Skeletal muscle tissue (tissue), 4 donors: Measurements from ENCODE around the gene LRRC27. TPM values are rescaled to one million over a fixed set of nuclear protein-coding genes. Genes with fewer than 3 reads are reported as not detected.
"Not testable (repeated sequence)": the region's sequence is repeated elsewhere in the genome, so short reads cannot be mapped to it uniquely, and the experiment has no call there.

Experiments used
- H3K27ac ChIP-seq: one replicate; pipeline ENCODE4 v1.7.0; 2013; ENCODE audit warnings: mild to moderate bottlenecking, low read depth, low read length, inconsistent platforms
- H3K27me3 ChIP-seq, 3 donors: one replicate each; pipeline ENCODE4 v1.7.0; 2013; ENCODE audit warnings: low read length in 3 of 3; ENCODE audit not compliant: control insufficient read depth in 3 of 3, insufficient read depth in 3 of 3
- H3K36me3 ChIP-seq, 3 donors: one replicate each; pipeline ENCODE4 v1.7.0; 2013; ENCODE audit warnings: low read length in 3 of 3; ENCODE audit not compliant: control insufficient read depth in 3 of 3, insufficient read depth in 3 of 3
- H3K4me1 ChIP-seq, 3 donors: one replicate each; pipeline ENCODE4 v1.7.0; 2013; ENCODE audit warnings: low read length in 3 of 3, mild to moderate bottlenecking in 3 of 3; ENCODE audit not compliant: control insufficient read depth in 3 of 3, insufficient read depth in 3 of 3
- H3K4me3 ChIP-seq, 3 donors: one replicate each; pipeline ENCODE4 v1.7.0; 2013; ENCODE audit warnings: low read length in 3 of 3
- H3K9ac ChIP-seq, 3 donors: one replicate each; pipeline ENCODE4 v1.7.0; 2013; ENCODE audit warnings: low read length in 3 of 3, mild to moderate bottlenecking in 3 of 3, moderate library complexity in 2 of 3, low read depth in 1 of 3
- H3K9me3 ChIP-seq, 3 donors: one replicate each; pipeline ENCODE4 v1.7.0; 2013; ENCODE audit warnings: low read length in 3 of 3; ENCODE audit not compliant: control insufficient read depth in 3 of 3
- total RNA-seq: library from RNA; depleted of rRNA; stranded (reverse); fragments of >200 nt; gene quantifications from one replicate; pipeline ENCODE4 v1.2.3, GENCODE V29; 2014
- donor health status: Osteomylitis.

The LRRC27 gene
- total RNA-seq, 1 donor from 2014 or later: 2.6 TPM

DNA sequence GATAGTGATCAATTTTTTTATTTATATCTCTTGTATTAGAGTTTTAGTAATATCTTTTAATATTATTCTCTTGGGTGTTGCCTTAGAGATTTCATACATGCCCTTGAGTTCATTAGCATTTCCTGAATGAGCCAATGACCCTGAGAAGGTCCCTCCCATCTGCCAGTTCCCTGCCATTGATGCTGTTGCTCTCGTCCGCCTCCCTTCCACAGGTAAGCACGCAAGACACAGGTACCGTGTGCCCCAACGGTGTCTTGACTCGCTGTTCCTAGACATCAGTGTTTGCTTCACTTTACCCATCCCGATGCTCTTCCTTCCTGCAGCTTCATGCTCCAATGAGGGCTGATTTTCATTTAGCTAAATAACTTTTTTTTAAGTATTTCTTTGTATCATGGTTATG, 45.3 kb downstream of the LRRC27 start:
- H3K9ac ChIP-seq: no peak overlapping the region

DNA sequence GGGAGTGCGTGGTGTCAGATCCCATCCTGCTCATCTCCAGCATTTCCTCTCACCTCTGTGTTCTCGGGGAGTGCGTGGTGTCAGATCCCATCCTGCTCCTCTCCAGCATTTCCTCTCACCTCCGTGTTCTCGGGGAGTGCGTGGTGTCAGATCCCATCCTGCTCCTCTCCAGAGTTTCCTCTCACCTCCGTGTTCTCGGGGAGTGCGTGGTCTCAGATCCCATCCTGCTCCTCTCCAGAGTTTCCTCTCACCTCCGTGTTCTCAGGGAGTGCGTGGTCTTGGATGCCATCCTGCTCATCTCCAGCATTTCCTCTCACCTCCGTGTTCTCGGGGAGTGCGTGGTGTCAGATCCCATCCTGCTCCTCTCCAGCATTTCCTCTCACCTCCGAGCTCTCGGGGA, 47.0 kb downstream of the LRRC27 start:
- not testable (repeated sequence) for H3K27me3 ChIP-seq, H3K4me3 ChIP-seq, H3K9me3 ChIP-seq, H3K9ac ChIP-seq, H3K36me3 ChIP-seq, H3K4me1 ChIP-seq, H3K27ac ChIP-seq

More for the DNA sequence above, 45.3 kb downstream of the LRRC27 start:
- Histone ChIP-seq H3K36me3 (no peaks in the 10 kb centered on the region), H3K9me3 (no peaks in the 10 kb centered on the region), H3K27ac (no peak overlapping the region), H3K27me3 (peaks cover 0 to 2% (median 0%) of the 10 kb centered on the region in 3 donors), H3K4me3 (no peak overlapping the region), H3K4me1 (peaks cover 0 to 3% (median 0%) of the 10 kb centered on the region in 3 donors)

DNA sequence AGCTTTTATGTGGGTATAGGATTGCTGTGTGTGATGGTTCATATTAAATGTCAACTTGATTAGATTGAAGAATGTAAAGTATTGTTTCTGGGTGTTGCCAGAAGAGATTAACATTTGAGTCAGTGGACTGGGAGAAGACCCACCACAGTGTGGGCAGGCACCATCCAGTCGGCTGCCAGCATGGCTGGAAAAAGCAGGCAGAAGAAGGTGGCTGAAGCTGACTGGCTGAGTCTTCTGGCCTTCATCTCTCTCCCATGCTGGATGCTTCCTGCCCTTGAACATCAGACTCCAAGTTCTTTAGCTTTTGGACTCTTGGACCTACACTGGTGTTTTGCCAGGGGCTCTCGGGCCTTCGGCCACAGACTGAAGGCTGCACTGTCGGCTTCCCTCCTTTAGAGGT, 49.0 kb downstream of the LRRC27 start:
- H3K27ac ChIP-seq, H3K4me3 ChIP-seq, H3K9me3 ChIP-seq, H3K36me3 ChIP-seq, H3K4me1 ChIP-seq, H3K27me3 ChIP-seq, H3K9ac ChIP-seq: not testable (repeated sequence)

DNA sequence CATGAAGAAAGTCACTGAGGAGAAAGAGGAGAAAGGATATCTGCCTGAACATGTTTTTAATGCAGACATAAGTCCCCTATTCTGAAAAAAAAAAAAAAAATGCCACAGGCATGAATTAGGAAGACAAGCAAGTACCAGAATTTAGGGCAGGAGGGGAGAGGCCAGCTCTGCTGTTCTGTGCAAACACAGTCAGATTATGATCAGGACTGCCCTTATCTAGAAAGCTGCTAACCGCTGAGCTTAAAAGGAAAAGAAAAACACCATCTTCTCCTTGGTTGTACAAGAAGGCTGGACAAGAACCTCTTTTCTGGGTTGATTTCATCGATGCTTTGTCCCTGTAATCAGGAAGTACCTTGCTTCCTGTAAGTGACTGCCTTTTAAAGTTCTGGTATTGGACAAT, 49.7 kb downstream of the LRRC27 start:
- no peaks in the 10 kb centered on the region for H3K27me3 ChIP-seq
- no peaks in the 10 kb centered on the region for H3K9me3 ChIP-seq
- no peak overlapping the region for H3K9ac ChIP-seq
- H3K4me1 ChIP-seq: no peaks in the 10 kb centered on the region
- H3K36me3 ChIP-seq: no peaks in the 10 kb centered on the region
- no peak overlapping the region for H3K27ac ChIP-seq
- no peak overlapping the region for H3K4me3 ChIP-seq

DNA sequence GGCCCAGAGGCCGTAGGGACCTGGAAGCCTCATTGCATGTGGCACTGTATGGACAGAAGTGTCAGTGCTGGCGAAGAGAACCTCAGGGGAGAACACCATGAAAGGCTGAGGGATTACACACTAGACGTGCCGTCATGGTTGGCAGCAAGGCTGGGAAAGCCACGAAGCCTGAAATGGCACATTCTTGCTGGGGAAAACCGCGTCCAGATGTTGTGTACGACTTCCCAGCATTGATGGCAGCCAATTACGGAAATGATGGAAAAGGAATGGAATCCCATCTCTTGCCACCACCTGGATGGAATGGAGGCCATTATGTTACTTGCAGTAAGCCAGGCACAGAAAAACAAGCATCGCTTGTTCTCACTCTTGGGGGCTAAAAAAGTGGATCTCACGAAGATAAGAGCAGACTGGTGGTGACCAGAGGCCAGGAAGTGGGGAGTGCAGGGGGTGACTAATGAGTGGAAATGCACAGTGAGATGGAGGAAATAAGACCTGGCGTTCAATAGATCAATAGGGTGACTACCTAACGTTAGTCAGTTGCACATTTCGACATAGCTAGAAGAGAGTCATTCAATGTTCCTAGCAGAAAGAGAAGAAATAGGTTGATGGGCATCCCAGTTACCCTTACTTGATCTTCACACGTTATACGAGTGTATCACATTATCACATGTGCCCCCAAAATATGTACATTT, 50.4 kb downstream of the LRRC27 start:
- H3K9me3 ChIP-seq: no peaks in the 10 kb centered on the region
- H3K36me3 ChIP-seq: no peaks in the 10 kb centered on the region
- H3K27ac ChIP-seq: no peak overlapping the region
- H3K9ac ChIP-seq: no peak overlapping the region
- peaks cover 0 to under 1% (median 0%) of the 10 kb centered on the region in 3 donors for H3K4me1 ChIP-seq
- H3K4me3 ChIP-seq: no peak overlapping the region
- H3K27me3 ChIP-seq: no peaks in the 10 kb centered on the region

DNA sequence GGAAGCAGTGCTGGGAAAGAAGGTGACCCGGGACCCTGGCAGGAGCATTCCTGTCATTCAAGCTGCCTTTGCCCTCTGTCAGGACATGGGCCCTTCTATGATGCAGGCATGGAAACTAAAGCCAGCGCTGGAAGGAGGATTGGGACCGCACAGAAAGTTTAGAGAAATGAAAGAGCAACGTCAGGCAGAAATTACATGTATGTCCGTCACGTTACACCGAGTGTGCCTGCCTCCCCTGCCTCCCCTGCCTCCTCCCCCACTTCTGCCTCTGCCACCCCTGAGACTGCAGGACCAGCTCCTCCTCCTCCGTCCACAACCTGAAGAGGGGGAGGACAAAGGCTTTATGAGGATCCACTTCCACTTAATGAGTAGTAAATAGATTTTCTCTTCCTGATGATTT, 51.1 kb downstream of the LRRC27 start:
- Histone ChIP-seq H3K9ac (no peak overlapping the region), H3K27ac (no peak overlapping the region), H3K9me3 (no peaks in the 10 kb centered on the region), H3K36me3 (no peaks in the 10 kb centered on the region), H3K4me1 (peaks cover 0 to 6% (median 4%) of the 10 kb centered on the region in 3 donors), H3K27me3 (no peaks in the 10 kb centered on the region), H3K4me3 (no peak overlapping the region)

DNA sequence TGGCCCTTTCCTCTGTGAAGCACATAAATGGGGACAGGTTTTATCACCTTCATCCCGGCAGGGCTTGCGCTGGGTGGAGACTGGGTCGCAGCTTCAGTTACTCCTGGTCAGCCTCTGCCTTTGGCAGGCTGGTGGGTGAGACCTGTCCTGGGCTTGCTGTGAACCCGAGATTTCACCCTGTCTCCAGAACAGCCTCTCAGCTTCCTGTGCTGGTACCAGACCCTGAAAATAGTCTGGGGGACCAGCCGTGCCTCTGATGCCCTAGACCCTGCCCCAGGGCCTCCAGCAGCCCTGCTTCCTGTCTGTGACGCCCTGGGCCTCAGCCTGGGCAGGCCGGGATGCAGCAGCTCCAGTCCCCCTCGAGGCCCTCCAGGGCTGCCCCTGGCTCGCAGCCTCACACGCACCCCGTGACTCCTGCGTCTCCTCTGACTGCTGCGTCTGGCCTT, 51.8 kb downstream of the LRRC27 start:
- Histone ChIP-seq H3K36me3 (no peaks in the 10 kb centered on the region), H3K27ac (no peak overlapping the region), H3K27me3 (no peaks in the 10 kb centered on the region), H3K9me3 (no peaks in the 10 kb centered on the region), H3K9ac (no peak overlapping the region), H3K4me3 (no peak overlapping the region), H3K4me1 (peaks cover under 1 to 7% (median 5%) of the 10 kb centered on the region in 3 donors)

DNA sequence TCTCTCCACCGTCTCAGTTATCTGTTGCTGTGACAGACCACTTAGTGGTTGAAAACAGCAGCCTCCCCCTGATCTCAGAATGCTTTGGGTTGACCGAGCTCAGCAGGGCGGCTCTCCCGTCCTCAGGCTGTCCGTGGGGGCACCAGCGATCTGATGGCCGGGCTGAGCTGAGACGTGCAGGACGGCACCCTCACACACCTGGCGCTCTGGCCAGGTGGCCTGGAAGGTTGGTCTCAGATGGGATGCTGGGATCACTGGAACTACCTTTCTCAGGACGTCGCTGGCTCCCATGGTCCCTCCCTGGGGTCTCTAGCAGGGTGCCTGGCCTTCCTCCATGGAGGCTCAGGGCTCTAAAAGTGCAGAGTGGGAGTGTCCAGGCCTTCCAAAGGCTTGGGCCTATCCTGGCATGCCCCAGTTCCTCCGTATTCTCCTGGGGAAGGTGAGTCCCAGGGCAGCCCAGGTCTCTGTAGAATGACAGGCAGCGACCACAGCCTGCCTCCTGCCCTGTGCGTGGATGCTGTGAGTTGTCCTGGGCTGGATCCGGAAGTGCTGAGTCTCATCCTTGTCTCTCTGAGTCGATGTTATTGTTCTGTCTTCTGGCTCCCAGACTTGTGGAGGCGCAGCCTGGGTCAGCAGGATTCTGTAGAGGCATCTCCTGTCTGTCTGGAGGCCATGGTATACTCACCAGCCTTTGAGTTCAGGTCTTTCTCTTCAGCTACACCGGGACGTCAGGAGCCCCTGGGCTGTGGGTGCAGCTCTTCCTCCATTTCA, 52.8 kb downstream of the LRRC27 start:
- Histone ChIP-seq H3K36me3 (no peaks in the 10 kb centered on the region), H3K9ac (no peak overlapping the region), H3K9me3 (no peaks in the 10 kb centered on the region), H3K4me3 (no peak overlapping the region), H3K27ac (no peak overlapping the region), H3K4me1 (peaks cover 8 to 17% (median 11%) of the 10 kb centered on the region in 3 donors), H3K27me3 (no peaks in the 10 kb centered on the region)

DNA sequence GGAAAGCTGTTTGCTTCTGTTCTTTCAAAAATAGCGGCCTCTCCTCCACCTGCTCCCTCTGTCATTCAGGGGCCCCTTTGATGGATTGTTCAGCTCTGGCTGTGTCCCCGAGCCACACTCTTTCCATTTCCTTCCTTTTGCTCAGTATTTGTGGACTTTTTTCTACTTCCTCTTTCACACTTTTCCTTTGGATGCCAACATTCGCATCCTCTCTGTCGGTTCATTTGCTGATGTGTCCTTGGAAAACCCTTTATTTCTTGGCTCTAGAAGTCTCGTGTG, 53.3 kb downstream of the LRRC27 start:
- no peak overlapping the region for H3K27ac ChIP-seq
- H3K4me3 ChIP-seq: no peak overlapping the region
- no peak overlapping the region for H3K9ac ChIP-seq
- H3K36me3 ChIP-seq: no peaks in the 10 kb centered on the region
- no peaks in the 10 kb centered on the region for H3K27me3 ChIP-seq
- no peaks in the 10 kb centered on the region for H3K9me3 ChIP-seq
- peaks cover 8 to 18% (median 11%) of the 10 kb centered on the region in 3 donors for H3K4me1 ChIP-seq

DNA sequence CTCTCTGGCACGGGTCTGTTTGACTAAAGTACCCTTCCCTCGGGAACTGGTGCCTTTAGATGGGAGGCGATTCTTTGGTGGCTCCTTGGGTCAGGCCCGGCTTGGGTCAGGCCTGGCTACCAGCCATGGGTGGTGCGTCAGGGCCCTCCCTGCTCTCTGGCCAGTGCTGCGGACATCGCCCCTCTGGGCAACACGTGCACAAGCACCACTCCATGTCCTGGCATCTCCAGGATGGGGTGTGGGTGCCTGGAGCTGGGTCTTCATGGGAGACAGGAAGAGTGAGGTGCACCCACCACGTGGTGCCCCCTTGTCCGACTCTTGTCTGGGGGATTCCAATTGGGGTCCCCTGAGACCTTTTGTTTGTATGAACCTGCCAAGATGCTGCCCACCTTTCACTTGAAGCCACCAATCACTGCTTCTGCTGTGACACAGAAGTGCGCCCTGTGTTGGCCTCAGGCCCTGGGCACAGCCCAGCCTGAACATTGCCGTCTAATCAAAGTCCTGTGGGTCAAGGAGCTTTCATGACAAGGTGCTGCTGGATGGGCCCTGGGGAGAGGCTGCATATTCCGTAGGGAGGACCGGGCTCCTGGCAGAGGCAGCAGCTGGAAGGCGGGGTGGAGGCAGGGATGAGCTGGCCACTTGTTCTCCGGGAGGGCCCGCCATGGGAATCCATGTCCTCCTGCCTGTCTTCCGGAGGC, 53.9 kb downstream of the LRRC27 start:
- Histone ChIP-seq H3K4me1 (peaks cover 8 to 18% (median 11%) of the 10 kb centered on the region in 3 donors), H3K4me3 (no peak overlapping the region), H3K27ac (no peak overlapping the region)

More for the DNA sequence above, 53.9 kb downstream of the LRRC27 start:
- Histone ChIP-seq H3K27me3 (no peaks in the 10 kb centered on the region), H3K36me3 (no peaks in the 10 kb centered on the region), H3K9ac (no peak overlapping the region), H3K9me3 (no peaks in the 10 kb centered on the region)
